GM19455 (cell line): ENCODE results near the gene STEAP2.
A peak's percentile ranks its signal among the peaks of the same experiment; 100 is the strongest.

ENCODE experiments used
- ATAC-seq: cut with Tn5 transposase; IDR thresholded peaks from one replicate; pipeline ENCODE4 v1.9.1; 2021; ENCODE audit not compliant: unreplicated experiment

The STEAP2 gene

GRCh38 chr7:90192876-90193750, 18.4 kb upstream of the STEAP2 start:
- no peak for ATAC-seq

- no peak for ATAC-seq
These were observed 16.4 kb upstream of the STEAP2 start for GRCh38 chr7:90194911-90195809.

- no peak for ATAC-seq
These were observed 9.9 kb upstream of the STEAP2 start for GRCh38 chr7:90201500-90202195.

- no peak for ATAC-seq
These were observed 3.6 kb upstream of the STEAP2 start for GRCh38 chr7:90207956-90208355.

GRCh38 chr7:90209776-90210175, 1.8 kb upstream of the STEAP2 start:
- ATAC-seq, result no peak

- no peak for ATAC-seq
These were observed 1.1 kb upstream of the STEAP2 start for GRCh38 chr7:90210475-90210874.

GRCh38 chr7:90210981-90211380, 559 bp upstream of the STEAP2 start:
- peak; percentile 10 for ATAC-seq

GRCh38 chr7:90212149-90212495, 582 bp downstream of the STEAP2 start:
- no peak for ATAC-seq

- no peak for ATAC-seq
These were observed 2.0 kb downstream of the STEAP2 start for GRCh38 chr7:90213521-90213920.

- no peak for ATAC-seq
These were observed 4.6 kb downstream of the STEAP2 start for GRCh38 chr7:90216080-90216674.

- no peak for ATAC-seq
These were observed 5.2 kb downstream of the STEAP2 start for GRCh38 chr7:90216771-90217170.

- ATAC-seq, result no peak
These were observed 10.8 kb downstream of the STEAP2 start for GRCh38 chr7:90222390-90222789.

- no peak for ATAC-seq
These were observed 11.5 kb downstream of the STEAP2 start for GRCh38 chr7:90222811-90223725.

GRCh38 chr7:90224195-90224594, 12.7 kb downstream of the STEAP2 start:
- ATAC-seq, result no peak

- ATAC-seq, result no peak
These were observed 13.6 kb downstream of the STEAP2 start for GRCh38 chr7:90225181-90225580.

- ATAC-seq, result no peak
These were observed 14.1 kb downstream of the STEAP2 start for GRCh38 chr7:90225601-90226000.

- no peak for ATAC-seq
These were observed 15.7 kb downstream of the STEAP2 start for GRCh38 chr7:90227259-90227658.

- no peak for ATAC-seq
These were observed 18.1 kb downstream of the STEAP2 start for GRCh38 chr7:90229682-90230081.

- no peak for ATAC-seq
These were observed 19.3 kb downstream of the STEAP2 start for GRCh38 chr7:90230834-90231233.

GRCh38 chr7:90231304-90231703, 19.8 kb downstream of the STEAP2 start:
- no peak for ATAC-seq
